HG03460 (cell line): ENCODE measurements around the gene KLF1.
"Not testable (repeated sequence)": the region's sequence is repeated elsewhere in the genome, so short reads cannot be mapped to it uniquely, and the experiment has no call there.

Experiments
- ATAC-seq: cut with Tn5 transposase; IDR thresholded peaks from one replicate; pipeline ENCODE4 v1.9.1; 2021; ENCODE audit not compliant: unreplicated experiment

Gene KLF1

DNA sequence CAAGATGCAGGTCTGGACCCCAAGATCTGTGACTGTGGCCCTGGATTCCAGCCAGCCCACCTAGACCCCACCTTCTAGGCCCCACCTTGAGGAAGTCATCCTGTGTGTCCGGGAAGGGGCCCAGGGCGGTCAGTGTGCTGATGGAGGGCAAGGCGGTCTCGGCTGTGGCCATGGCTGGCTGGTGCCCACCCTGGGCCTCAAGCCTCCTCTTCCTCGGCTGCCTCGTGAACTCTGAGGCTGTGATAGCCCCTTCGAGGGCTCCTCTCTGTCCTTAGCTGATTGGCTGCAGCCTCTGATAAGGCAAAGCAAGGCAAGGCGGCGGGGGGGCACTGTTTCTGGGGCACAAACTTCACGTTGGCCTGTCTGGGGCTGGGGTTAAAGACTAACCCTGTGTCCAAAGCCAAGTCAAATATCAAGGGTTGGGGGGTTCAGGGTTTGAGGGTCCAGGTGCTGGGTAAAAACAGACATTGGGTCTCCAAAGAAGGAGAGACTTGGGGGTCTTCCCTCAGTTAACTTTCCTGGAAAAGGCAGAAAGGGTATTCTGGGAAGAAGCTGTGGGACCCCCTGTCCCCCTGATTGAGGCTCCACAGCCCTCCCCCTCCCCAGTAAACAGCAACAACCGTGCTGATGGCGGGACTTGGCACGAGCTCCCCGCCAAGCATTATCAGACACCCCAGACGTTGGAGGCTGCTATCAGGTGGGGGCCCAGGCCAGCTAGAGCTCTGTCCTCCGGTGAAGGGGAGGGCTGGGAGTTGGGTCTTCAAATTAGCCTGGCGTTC is at the start of gene KLF1:
Gene KLF1 (minus strand): TSS at position 233 of the 779 bp plus-strand sequence. CDS start 61 bp downstream, at position 172.
- ATAC-seq = no peak

DNA sequence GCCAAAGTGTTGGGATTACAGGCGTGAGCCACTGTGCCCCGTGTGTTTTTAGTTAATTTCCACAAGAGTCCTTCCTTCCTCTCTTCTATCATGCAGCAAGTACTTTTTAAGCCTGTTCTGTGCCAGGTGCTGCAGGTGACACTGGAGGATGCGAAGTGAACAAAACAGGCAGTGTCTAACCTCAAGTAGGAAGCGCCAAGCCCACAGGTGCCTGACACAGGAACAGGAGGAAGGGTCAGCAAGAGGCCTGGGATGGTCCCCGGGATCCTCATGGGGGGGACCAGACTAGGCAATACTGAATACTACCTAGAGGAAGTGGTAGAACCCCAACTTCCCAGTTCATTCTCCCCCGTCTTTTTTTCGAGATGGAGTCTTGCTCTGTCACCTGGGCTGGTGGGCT is 49.6 kb upstream of the KLF1 start:
- ATAC-seq = no peak

DNA sequence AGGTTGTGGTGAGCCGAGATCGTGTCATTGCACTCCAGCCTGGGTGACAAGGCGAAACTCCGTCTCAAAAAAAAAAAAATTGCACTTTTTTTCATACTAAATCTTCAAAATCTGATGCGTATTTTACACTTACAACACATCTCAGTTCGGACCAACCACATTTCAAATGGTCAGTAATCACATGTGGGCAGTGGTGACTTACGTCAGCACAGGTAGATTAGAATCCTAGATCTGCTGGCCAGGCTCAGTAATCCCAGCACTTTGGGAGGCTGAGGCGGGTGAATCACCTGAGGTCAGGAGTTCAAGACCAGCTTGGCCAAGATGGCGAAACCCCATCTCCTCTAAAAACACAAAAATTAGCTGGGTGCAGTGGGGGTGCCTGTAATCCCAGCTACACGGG is 48.1 kb upstream of the KLF1 start:
- ATAC-seq = no peak

DNA sequence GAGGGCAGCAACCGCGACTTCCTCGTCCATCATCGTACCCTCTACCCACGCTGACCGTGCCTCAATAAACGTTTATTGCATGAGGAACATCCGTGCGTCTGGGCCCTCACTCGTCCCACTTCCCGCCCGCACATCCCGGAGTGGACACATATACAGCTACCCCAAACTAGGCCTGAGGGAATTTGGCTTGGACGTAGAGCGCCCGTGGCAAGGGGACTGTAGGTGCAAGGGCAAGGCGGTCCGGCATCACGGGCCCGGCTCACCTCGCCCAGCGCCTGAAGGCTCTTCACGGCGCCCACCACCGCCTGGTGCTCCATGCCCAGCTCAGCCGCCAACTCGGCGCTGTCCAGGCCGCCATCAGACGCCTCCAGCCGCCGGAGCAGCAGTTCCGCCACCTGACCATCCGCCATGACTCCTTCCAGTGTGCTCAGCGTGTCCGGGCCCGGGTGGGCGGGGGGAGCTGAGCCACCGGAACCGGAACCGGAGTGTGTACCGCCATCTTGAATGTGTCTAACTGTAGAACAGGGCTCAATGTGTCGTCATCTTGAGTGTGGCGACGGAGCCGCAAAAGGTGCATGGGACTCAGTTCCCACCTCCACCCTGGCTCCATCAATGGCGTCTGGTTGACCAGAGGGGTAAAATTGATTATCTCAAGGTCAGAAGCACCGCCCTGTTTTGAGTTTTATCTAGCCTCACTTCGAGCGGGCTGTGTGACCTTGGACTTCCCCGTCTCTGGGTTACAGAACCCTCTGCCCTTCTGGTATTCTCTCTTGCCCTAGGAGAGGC is 46.5 kb upstream of the KLF1 start, which contains the start of gene FARSA:
Gene FARSA (minus strand): TSS at position 425 of the 786 bp plus-strand sequence. CDS start 15 bp downstream, at position 410.
- peak; percentile 43 for ATAC-seq

DNA sequence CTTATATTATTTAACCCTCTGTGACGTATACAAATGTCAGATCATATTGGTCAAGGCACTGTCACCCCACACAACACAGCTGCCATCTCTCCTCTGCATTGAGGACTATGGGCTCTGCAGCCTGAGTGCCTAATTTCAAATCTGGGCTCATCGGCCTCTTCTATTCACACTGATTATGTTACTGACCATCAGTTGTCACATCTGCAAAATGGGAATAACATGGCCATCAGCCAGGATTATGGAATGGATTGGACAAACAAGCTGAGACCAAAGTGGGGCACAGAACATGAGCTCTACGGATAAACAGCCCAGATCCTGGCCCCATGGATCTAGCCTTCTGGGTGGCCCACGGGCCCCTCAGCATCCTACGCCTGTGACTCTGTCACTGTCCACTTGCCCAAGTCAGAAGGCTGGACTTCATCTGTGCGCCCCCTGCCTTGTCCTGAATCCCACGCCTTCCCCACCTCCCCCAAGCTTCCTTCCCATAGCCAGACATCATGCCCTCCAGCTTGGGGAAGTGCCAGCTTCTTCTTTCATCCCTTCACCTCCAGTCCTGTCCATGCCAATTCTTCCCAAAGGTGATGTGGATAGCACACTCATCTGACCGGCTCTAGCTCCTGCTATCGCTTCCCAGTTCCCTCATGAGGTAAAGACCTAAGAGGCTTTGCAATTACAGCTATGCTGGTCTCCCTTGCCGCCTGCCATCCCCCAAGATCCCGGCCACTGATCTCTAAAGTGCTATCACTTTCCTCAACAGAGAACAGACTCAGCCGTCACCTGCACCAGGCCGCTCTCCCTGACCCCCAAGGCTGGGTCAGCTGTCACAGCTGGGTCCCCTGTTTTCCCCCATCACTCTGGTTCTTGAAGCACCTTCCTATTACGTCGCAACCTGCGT is 45.6 kb upstream of the KLF1 start:
- ATAC-seq = no peak

DNA sequence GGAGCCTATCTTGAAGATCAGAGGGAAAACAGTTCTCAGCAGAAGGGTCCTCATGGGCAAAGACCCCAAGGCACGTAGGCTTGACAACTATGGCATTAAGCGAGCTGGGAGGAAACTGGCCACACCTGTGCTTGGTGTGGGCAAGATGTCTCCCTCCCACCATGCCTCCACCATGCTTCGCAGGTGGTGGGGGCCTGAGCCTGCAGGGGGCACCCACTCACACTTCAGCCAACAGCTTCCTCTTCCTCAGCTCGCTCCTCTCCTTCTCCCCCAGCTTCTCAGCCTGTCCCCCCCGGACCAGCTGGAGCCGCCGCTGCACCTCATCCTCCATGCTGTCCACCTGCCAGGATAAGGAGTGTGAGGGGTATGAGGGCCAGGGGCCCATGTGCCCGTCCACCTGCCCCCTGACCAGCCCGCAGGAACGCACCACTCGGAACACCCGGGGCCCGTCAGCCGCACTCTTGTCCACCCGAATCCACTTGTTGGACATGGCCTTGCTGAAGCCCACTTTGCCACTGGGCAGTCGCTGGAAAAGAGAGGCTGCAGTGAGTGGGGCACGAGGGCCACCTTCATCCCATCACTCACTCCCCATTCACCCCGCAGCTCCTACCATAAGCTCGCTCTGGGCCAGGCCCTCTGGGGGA is 43.1 kb upstream of the KLF1 start:
- ATAC-seq = no peak

DNA sequence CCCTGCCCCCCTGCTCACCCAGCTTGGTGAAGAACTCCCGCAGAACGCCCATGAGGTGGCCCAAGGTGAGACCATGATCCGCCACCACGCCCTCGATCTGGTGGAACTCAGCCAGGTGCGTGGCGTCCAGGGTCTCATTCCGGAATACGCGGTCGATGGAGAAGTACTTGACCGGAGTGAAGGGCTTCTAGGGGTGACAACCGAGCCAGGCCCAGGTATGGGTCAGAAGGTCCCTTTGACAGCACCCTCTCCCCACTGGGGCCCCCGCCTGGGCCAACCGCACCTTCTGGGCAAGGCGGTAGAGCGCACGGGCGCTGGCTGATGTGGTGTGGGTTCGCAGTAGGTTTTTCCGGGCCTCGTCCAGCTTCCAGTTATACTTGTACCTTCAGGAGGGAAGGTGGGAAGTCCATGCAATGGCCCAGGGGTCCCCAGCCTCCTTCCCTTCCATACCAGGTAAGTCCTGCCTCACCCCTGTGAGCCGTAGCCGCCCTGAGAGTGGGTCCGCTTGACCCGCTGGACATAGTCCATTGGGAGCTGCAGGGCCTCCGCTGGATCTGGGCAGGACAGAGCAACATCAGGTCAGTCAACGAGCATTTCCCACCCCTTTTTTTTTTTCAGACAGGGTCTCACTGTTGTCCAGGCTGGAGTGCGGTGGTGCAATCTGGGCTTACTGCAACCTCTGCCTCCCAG is 37.8 kb upstream of the KLF1 start:
- no peak for ATAC-seq

DNA sequence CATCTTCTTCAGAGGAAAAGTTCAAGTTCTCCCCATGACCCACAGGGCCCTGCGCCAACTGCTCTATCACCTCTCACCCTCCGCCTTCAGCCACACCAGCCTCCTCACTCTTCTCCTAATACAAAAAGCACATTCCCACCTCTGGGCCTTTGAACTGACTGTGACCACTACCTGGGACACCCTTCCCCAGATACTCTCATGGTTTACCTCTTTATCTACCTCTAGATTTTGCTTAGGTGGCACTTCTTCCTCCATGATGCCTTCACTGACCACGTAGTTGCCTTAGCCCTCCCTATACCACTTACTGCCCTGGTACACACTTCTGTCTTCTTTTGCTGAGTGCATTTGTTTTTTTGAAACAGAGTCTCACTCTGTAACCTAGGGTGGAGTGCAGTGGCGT is 36.0 kb upstream of the KLF1 start:
- ATAC-seq = no peak

DNA sequence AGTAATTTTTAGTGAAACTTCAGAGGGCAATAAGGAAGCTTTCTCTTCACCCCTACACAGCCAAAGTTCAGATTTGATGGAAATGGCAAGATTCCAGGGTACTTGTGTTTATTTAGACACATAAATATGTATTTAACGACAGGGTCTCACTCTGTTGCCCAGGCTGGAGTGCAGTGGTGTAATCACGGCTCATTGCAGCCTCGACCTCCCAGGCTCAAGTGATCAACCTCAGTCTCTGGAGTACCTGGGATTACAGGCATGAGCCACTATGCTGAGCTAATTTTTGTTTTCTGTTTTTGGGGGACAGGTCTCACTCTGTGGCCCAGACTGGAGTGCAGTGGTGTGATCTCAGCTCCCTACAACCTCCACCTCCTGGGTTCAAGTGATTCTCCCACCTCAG is 34.0 kb upstream of the KLF1 start:
- ATAC-seq = no peak

DNA sequence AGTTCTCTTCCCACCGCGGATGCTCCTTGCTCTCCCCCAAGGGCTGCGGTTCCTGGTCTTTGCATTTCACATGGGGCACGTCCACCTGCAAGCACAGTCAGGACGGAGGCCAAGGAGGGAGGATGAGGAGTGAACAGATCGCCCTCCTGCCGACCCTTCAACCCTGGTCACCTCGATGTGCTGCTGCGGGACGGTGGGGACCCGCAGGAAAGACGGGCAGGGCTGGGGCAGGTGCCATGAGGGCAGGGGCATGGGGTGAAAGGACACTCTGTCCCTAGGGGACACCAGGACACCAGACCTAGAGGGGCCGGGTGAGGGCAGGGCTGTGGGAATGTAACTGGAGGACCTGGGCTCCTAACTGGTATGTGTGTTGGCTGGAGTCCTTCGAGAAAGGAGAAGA is 31.3 kb upstream of the KLF1 start:
- ATAC-seq = no peak

DNA sequence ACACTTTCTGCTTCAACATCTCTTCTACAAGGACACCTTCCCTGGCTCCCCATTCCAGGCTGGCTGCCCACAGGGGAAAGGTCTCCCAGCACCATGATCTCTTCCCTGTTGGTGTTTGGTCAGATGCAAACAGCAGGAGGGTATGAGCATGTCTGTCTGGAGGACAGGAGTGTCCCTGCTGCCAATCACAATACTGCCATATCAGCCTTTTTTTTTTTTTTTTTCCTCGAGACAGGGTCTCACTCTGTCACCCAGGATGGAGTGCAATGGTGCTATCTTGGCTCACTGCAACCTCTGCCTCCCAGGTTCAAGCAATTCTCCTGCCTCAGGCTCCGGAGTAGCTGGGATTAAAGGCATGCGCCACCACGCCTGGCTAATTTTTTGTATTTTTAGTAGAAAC is 28.9 kb upstream of the KLF1 start:
- not testable (repeated sequence) for ATAC-seq

DNA sequence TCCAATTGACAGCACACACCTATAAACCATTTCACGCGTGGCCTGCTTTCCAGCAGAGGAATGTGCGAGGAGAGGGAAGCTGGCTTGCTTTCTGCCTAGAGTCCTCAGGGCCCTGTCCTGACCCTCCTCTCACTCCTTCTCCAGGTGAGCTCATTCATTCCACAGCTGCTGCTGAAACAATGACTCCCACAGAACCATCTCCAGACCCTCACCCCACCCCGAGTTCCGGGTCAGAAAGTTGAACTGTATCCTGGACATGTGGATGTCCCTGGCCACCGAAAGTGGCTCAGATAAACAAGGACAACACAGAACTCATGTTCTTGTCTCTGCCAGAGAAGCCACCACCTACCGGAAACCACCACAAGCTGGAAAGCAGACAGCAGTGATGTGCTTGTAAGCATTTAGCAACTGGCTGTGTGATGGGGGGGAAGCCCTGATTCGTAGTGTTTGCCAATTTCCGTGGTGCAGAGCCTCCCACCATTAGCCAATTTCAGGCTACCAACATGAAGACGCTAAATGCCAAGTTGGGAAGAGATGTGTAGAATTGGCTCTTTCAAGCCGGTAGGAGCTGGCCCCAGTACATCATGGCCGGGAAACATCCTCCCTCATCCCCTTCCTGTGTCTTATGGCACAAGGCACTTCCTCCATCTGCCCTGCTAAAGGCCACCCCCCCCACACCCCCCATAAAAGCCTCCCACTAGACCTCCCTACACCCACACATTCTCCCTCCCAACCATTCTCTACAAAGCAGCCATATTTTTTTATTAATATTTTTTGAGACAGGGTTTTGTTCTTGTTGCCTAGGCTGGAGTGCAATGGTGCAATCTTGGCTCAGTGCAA is 27.1 kb upstream of the KLF1 start:
- no peak for ATAC-seq

DNA sequence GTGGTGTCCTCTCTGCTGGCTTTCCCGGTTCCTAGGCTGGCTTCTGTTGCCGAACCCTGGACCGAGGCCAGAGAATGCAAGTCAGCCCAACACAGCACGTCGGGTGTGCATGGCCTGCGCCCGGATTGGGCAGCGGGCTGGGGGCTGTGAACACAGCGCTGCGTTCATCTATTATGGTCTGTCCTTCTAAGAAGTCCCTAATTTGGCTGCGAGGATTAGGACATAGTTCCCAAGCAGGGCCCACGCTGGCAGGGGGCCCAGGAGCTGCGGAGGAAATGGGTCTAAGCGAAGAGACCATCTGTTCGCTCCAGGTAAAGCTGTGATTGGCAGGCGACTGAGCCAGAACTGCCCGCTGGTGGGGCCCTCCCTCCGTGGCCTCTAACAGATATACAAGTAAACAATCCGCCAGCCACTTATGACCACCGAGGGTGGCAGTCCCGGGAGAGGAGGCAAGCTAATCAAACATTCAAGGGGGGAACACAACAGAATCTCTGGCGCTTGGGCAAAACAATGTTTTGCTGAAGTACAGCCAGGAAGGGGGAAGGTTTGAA is 26.1 kb upstream of the KLF1 start:
- no peak for ATAC-seq

DNA sequence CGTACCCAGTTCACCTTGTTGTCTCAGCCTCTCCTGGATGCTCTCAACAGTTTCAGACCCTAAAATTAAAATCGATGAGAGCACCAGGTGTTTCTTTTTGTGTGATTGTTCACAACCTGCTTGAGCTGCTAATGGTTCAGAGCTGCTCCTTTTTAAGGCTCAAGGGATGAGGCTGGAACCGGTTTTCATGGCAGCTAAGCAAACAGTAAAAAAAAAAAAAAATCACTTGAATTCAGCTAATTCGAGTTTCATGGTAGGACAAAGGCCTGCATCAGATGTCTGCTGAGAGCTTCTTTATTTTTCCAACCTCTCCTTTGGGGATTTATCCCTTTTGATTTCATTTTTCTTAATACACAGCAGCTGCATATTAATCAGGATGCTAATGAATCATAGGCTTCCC is 25.6 kb upstream of the KLF1 start:
- no peak for ATAC-seq

DNA sequence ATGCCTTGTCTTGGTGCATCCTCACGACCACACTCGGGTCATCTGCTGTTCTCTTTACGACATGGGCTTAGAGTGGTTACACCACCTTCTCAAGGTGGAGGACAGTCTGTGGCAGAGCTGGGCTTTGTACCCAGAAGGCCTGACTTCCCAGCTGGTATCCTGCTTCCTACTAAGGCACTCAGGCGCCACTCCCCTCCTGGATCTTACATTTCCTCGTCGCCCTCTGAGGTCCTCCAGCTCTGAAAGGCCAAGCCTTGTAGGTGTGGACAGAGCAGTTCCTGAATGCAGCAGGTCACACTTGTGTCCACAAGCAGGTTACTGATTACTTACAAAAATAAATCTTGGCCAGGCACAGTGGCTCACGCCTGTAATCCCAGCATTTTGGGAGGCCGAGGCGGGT is 20.2 kb upstream of the KLF1 start:
- no peak for ATAC-seq

DNA sequence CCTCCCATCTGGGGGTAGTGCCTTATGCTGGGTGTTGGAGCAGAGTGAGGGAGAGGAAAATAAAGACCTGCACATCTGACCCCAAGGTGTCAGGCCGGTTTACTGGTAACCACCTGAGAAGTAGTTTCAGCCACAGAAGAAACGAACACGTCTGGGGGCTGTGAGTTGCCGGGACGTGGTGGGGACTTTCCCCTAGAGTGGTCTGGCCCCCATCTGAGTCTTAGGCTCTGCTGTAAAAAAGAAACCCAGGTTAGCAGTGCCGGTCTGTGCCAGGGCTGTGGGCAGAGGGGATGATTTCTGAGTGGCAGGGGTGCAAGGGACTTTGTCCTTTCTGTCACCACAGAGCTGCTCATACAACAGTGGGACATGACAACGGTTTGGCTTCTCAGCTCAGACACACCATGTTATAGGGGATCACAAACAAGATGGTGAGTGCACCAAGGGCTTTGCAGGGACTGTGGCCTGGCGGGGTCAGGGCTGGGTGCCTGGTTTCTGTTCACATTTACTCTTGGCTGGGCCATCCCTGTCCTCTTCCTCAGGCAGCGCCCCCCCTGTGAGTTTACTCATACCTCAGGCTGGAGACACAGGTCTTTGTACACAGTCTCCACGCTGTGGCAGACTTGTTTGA is 13.0 kb upstream of the KLF1 start:
- peak; percentile 83 for ATAC-seq

DNA sequence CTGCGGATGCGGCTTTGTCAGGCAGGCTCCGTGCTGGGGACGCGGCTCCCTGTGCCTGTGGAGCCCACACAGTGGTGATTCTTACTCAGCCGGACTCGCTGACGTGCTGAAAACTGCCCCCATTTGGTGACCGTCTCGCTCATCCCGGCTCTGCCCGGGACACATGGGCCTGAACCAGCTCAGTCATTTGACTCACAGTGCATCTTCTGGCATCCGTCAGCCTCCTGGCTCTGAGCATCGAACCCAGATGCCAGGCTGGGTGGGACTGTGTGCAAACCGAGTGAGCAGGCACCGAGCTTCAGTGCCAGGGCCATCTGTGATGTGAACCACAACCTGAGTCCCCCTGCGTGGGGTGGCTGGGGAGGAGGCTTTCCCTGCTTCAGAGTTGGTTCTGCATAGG is 9.5 kb upstream of the KLF1 start:
- no peak for ATAC-seq

DNA sequence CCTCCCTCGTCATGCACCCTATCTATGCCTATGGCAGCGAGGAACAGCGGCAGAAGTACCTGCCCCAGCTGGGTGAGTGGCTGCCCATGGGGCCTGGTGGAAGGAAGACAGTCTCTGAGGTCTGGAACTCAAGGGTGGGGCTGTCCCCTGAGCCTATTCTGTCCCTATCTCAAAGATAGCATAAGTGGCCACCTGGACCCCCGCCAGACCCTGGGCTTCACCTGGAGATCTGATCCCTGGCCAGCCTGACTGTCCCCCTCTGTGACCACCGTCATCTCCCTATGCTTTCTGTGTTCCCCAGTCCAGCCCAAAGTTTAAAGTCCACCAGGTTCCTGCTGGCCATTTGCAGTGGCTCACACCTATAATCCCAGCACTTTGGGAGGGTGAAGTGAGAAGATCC is 6.6 kb upstream of the KLF1 start:
- no peak for ATAC-seq
